ENCODE measurements around the gene CFAP20DC.
"Not testable (repeated sequence)": the region's sequence is repeated elsewhere in the genome, so short reads cannot be mapped to it uniquely, and the experiment has no call there.

Gene CFAP20DC

GRCh38 chr3:59074764-59075163 lies 24.9 kb upstream of the CFAP20DC start:
- H3K4me1 ChIP-seq (ENCODE audit: control insufficient read depth in 2 of 2, insufficient read depth in 2 of 2, low read length in 2 of 2), result no peaks in the 10 kb centered on the region
- H3K36me3 ChIP-seq (ENCODE audit: control insufficient read depth in 2 of 2, insufficient read depth in 2 of 2, low read length in 2 of 2), result no peaks in the 10 kb centered on the region
- no peaks in the 10 kb centered on the region for H3K27me3 ChIP-seq (ENCODE audit: control insufficient read depth in 2 of 2, insufficient read depth in 2 of 2, low read length in 2 of 2)
- H3K9me3 ChIP-seq (ENCODE audit: control insufficient read depth in 2 of 2, low read length in 2 of 2), result no peaks in the 10 kb centered on the region
- no peak overlapping the region for H3K4me3 ChIP-seq (ENCODE audit: low read length in 2 of 2)
- H3K27ac ChIP-seq (ENCODE audit: low read depth in 2 of 2, low read length in 2 of 2), result no peak overlapping the region
- no peak overlapping the region for H3K9ac ChIP-seq (ENCODE audit: low read depth in 1 of 2, low read length in 2 of 2)

DNA sequence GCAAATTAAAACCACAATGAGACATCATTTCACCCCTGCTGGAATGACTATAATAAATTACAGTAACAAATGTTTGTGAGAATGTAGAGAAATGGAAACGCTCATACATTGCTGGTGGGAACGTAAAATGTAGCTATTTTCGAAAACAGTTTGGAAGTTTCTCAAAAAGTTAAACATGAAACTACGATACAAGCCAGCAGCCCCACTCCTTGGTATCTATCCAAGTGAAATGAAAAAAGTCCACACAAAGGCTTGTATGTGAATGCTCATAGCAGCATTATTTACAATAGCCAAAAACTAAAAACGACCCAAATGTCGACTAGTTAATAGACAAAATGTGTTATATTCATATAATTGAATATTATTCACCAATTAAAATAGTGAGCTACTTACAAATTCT lies 22.9 kb upstream of the CFAP20DC start:
- H3K9ac ChIP-seq (ENCODE audit: low read depth in 1 of 2, low read length in 2 of 2), result no peak overlapping the region
- H3K4me1 ChIP-seq (ENCODE audit: control insufficient read depth in 2 of 2, insufficient read depth in 2 of 2, low read length in 2 of 2), result no peaks in the 10 kb centered on the region
- no peaks in the 10 kb centered on the region for H3K27me3 ChIP-seq (ENCODE audit: control insufficient read depth in 2 of 2, insufficient read depth in 2 of 2, low read length in 2 of 2)
- no peaks in the 10 kb centered on the region for H3K9me3 ChIP-seq (ENCODE audit: control insufficient read depth in 2 of 2, low read length in 2 of 2)
- H3K4me3 ChIP-seq (ENCODE audit: low read length in 2 of 2), result no peak overlapping the region
- H3K27ac ChIP-seq (ENCODE audit: low read depth in 2 of 2, low read length in 2 of 2), result no peak overlapping the region
- H3K36me3 ChIP-seq (ENCODE audit: control insufficient read depth in 2 of 2, insufficient read depth in 2 of 2, low read length in 2 of 2), result no peaks in the 10 kb centered on the region

DNA sequence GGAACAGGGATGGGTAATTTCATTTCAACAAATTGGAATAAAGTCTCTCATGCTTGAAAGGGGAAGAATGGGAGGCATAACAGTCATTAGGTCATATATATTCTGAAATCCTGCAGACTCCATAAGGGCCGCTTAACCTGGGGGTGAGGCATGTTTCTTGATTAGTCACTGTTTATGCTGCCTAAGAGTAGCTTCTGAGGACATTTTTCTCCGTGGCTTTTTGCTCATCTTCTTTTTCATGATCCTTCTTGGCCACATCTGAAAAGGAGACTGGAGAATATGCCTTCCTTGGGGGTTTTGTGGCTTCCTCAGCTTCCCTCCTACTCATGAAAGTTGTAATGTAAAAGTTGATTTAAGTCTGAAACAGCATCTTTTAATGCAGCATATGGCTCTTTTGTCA lies 20.0 kb upstream of the CFAP20DC start:
- Histone ChIP-seq H3K4me3 (ENCODE audit: low read length in 2 of 2) (no peak overlapping the region), H3K27me3 (ENCODE audit: control insufficient read depth in 2 of 2, insufficient read depth in 2 of 2, low read length in 2 of 2) (no peaks in the 10 kb centered on the region), H3K36me3 (ENCODE audit: control insufficient read depth in 2 of 2, insufficient read depth in 2 of 2, low read length in 2 of 2) (no peaks in the 10 kb centered on the region), H3K27ac (ENCODE audit: low read depth in 2 of 2, low read length in 2 of 2) (no peak overlapping the region), H3K9me3 (ENCODE audit: control insufficient read depth in 2 of 2, low read length in 2 of 2) (no peaks in the 10 kb centered on the region), H3K4me1 (ENCODE audit: control insufficient read depth in 2 of 2, insufficient read depth in 2 of 2, low read length in 2 of 2) (no peaks in the 10 kb centered on the region), H3K9ac (ENCODE audit: low read depth in 1 of 2, low read length in 2 of 2) (no peak overlapping the region)

- no peak overlapping the region for H3K9ac ChIP-seq (ENCODE audit: low read depth in 1 of 2, low read length in 2 of 2)
- no peak overlapping the region for H3K27ac ChIP-seq (ENCODE audit: low read depth in 2 of 2, low read length in 2 of 2)
- H3K4me3 ChIP-seq (ENCODE audit: low read length in 2 of 2), result no peak overlapping the region
- H3K36me3 ChIP-seq (ENCODE audit: control insufficient read depth in 2 of 2, insufficient read depth in 2 of 2, low read length in 2 of 2), result no peaks in the 10 kb centered on the region
- H3K27me3 ChIP-seq (ENCODE audit: control insufficient read depth in 2 of 2, insufficient read depth in 2 of 2, low read length in 2 of 2), result no peaks in the 10 kb centered on the region
- no peaks in the 10 kb centered on the region for H3K4me1 ChIP-seq (ENCODE audit: control insufficient read depth in 2 of 2, insufficient read depth in 2 of 2, low read length in 2 of 2)
- no peaks in the 10 kb centered on the region for H3K9me3 ChIP-seq (ENCODE audit: control insufficient read depth in 2 of 2, low read length in 2 of 2)
These were observed 15.4 kb upstream of the CFAP20DC start for GRCh38 chr3:59065240-59065639.

DNA sequence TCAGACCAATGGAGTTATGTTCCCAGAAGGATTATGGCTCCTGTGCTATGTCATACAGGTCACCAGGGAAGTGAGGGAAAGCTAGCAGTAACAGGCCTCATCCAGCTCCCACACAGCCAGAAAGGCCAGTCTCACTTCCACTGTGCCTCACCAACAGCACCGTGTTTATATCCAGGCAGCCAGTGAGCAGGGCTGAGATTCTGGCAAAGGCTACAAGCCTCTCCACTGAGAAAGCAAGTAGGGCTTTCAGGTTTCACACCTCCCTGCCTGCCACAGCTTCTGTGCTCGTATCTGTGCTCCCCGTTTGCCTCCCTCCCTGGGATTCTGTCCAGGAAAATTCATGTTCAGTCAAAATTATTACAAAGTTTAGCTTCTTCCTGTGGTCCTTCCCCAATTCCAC lies 14.9 kb upstream of the CFAP20DC start:
- Histone ChIP-seq H3K27me3 (ENCODE audit: control insufficient read depth in 2 of 2, insufficient read depth in 2 of 2, low read length in 2 of 2) (no peaks in the 10 kb centered on the region), H3K4me3 (ENCODE audit: low read length in 2 of 2) (no peak overlapping the region), H3K9me3 (ENCODE audit: control insufficient read depth in 2 of 2, low read length in 2 of 2) (no peaks in the 10 kb centered on the region), H3K36me3 (ENCODE audit: control insufficient read depth in 2 of 2, insufficient read depth in 2 of 2, low read length in 2 of 2) (no peaks in the 10 kb centered on the region), H3K9ac (ENCODE audit: low read depth in 1 of 2, low read length in 2 of 2) (no peak overlapping the region), H3K4me1 (ENCODE audit: control insufficient read depth in 2 of 2, insufficient read depth in 2 of 2, low read length in 2 of 2) (no peaks in the 10 kb centered on the region), H3K27ac (ENCODE audit: low read depth in 2 of 2, low read length in 2 of 2) (no peak overlapping the region)

- no peaks in the 10 kb centered on the region for H3K9me3 ChIP-seq (ENCODE audit: control insufficient read depth in 2 of 2, low read length in 2 of 2)
- H3K4me3 ChIP-seq (ENCODE audit: low read length in 2 of 2), result no peak overlapping the region
- H3K36me3 ChIP-seq (ENCODE audit: control insufficient read depth in 2 of 2, insufficient read depth in 2 of 2, low read length in 2 of 2), result no peaks in the 10 kb centered on the region
- H3K4me1 ChIP-seq (ENCODE audit: control insufficient read depth in 2 of 2, insufficient read depth in 2 of 2, low read length in 2 of 2), result no peaks in the 10 kb centered on the region
- H3K27ac ChIP-seq (ENCODE audit: low read depth in 2 of 2, low read length in 2 of 2), result no peak overlapping the region
- no peaks in the 10 kb centered on the region for H3K27me3 ChIP-seq (ENCODE audit: control insufficient read depth in 2 of 2, insufficient read depth in 2 of 2, low read length in 2 of 2)
- H3K9ac ChIP-seq (ENCODE audit: low read depth in 1 of 2, low read length in 2 of 2), result no peak overlapping the region
These were observed 14.5 kb upstream of the CFAP20DC start for GRCh38 chr3:59064276-59064675.

DNA sequence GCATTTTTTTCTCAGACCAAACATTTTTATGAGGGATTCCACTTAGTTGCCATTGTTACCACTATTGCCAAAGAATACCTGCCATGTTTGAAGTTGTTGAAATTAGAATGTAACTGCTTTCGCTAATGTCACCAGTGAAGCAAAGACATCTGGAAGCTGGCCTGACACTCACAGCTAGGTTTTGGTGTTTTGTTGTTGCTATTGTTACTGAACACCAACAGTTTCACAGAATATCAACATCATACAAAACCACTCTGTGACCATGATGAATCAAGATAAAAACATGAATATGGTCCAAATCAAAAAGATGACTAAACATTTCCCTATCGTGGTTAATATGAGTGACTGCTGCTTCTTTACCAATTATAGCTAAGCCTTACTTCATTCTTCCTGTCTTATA lies 6.9 kb upstream of the CFAP20DC start:
- H3K4me1 ChIP-seq (ENCODE audit: control insufficient read depth in 2 of 2, insufficient read depth in 2 of 2, low read length in 2 of 2), result no peaks in the 10 kb centered on the region
- H3K36me3 ChIP-seq (ENCODE audit: control insufficient read depth in 2 of 2, insufficient read depth in 2 of 2, low read length in 2 of 2), result no peaks in the 10 kb centered on the region
- H3K4me3 ChIP-seq (ENCODE audit: low read length in 2 of 2), result no peak overlapping the region
- H3K27me3 ChIP-seq (ENCODE audit: control insufficient read depth in 2 of 2, insufficient read depth in 2 of 2, low read length in 2 of 2), result no peaks in the 10 kb centered on the region
- H3K9ac ChIP-seq (ENCODE audit: low read depth in 1 of 2, low read length in 2 of 2), result no peak overlapping the region
- no peaks in the 10 kb centered on the region for H3K9me3 ChIP-seq (ENCODE audit: control insufficient read depth in 2 of 2, low read length in 2 of 2)
- no peak overlapping the region for H3K27ac ChIP-seq (ENCODE audit: low read depth in 2 of 2, low read length in 2 of 2)

GRCh38 chr3:59052803-59053411 lies 3.1 kb upstream of the CFAP20DC start:
- no peak overlapping the region for H3K27ac ChIP-seq (ENCODE audit: low read depth in 2 of 2, low read length in 2 of 2)
- H3K9me3 ChIP-seq (ENCODE audit: control insufficient read depth in 2 of 2, low read length in 2 of 2), result no peaks in the 10 kb centered on the region
- no peak overlapping the region for H3K9ac ChIP-seq (ENCODE audit: low read depth in 1 of 2, low read length in 2 of 2)
- no peaks in the 10 kb centered on the region for H3K36me3 ChIP-seq (ENCODE audit: control insufficient read depth in 2 of 2, insufficient read depth in 2 of 2, low read length in 2 of 2)
- H3K27me3 ChIP-seq (ENCODE audit: control insufficient read depth in 2 of 2, insufficient read depth in 2 of 2, low read length in 2 of 2), result no peaks in the 10 kb centered on the region
- no peak overlapping the region for H3K4me3 ChIP-seq (ENCODE audit: low read length in 2 of 2)
- peaks cover 5 to 10% of the 10 kb centered on the region in 2 donors for H3K4me1 ChIP-seq (ENCODE audit: control insufficient read depth in 2 of 2, insufficient read depth in 2 of 2, low read length in 2 of 2)

GRCh38 chr3:59050811-59051414 lies 1.1 kb upstream of the CFAP20DC start:
- H3K9me3 ChIP-seq (ENCODE audit: control insufficient read depth in 2 of 2, low read length in 2 of 2); H3K27me3 ChIP-seq (ENCODE audit: control insufficient read depth in 2 of 2, insufficient read depth in 2 of 2, low read length in 2 of 2); H3K4me1 ChIP-seq (ENCODE audit: control insufficient read depth in 2 of 2, insufficient read depth in 2 of 2, low read length in 2 of 2); H3K27ac ChIP-seq (ENCODE audit: low read depth in 2 of 2, low read length in 2 of 2); H3K4me3 ChIP-seq (ENCODE audit: low read length in 2 of 2); H3K36me3 ChIP-seq (ENCODE audit: control insufficient read depth in 2 of 2, insufficient read depth in 2 of 2, low read length in 2 of 2); H3K9ac ChIP-seq (ENCODE audit: low read depth in 1 of 2, low read length in 2 of 2): not testable (repeated sequence)

DNA sequence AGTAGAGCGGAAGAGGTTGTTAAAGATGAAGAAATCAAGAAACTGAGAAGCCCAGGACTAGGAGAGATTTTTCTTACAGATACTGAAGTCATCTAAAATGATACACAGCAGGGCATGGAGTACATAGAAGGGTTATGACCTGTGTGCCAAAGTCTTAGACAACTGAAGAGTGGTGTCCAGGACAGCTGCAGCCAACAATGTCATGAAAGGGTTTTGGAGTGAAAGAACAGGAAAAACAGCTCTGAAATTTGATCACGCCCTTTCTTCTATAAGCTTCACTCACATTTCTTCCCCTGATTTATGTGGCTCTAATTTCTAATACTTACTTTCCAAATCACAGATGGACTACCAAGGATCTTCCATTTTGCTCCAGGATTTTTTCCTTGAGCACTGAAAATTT lies 3.0 kb downstream of the CFAP20DC start:
- H3K4me1 ChIP-seq (ENCODE audit: control insufficient read depth in 2 of 2, insufficient read depth in 2 of 2, low read length in 2 of 2), result peaks cover 5 to 10% of the 10 kb centered on the region in 2 donors
- H3K9ac ChIP-seq (ENCODE audit: low read depth in 1 of 2, low read length in 2 of 2), result no peak overlapping the region
- H3K27ac ChIP-seq (ENCODE audit: low read depth in 2 of 2, low read length in 2 of 2), result no peak overlapping the region
- H3K9me3 ChIP-seq (ENCODE audit: control insufficient read depth in 2 of 2, low read length in 2 of 2), result no peaks in the 10 kb centered on the region
- no peak overlapping the region for H3K4me3 ChIP-seq (ENCODE audit: low read length in 2 of 2)
- H3K36me3 ChIP-seq (ENCODE audit: control insufficient read depth in 2 of 2, insufficient read depth in 2 of 2, low read length in 2 of 2), result no peaks in the 10 kb centered on the region
- H3K27me3 ChIP-seq (ENCODE audit: control insufficient read depth in 2 of 2, insufficient read depth in 2 of 2, low read length in 2 of 2), result no peaks in the 10 kb centered on the region
